ENCODE results near the gene DIP2C. TPM values are rescaled to one million over a fixed set of nuclear protein-coding genes. Genes with fewer than 3 reads are reported as not detected.
"Not testable (repeated sequence)": the region's sequence is repeated elsewhere in the genome, so short reads cannot be mapped to it uniquely, and the experiment has no call there.

DIP2C gene
- total and polyA plus RNA-seq, 4 donors = 6.4 to 40.2 (median 23.8) TPM

DNA sequence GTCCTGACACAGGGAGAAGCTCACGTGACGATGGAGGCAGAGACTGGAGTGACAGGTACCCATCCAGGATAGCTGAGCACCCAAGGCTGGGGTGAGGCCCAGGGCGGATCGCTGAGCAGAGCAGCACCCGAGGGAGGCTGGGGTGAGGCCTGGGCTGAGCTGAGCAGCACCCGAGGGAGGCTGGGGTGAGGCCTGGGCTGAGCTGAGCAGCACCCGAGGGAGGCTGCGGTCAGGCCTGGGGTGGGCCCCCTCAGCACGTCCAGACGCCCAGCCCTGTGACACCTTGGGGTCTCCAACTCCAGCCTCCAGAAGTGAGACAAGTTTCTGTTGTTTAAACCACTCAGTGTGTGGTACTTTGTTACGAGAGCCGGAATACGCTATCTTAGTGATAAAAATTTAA lies 318.0 kb downstream of the DIP2C start:
- peak overlapping the region; percentile 18 for H3K27ac ChIP-seq (ENCODE audit: low read depth in 1 of 2, low read length in 2 of 2)
- no peak overlapping the region for H3K4me3 ChIP-seq (ENCODE audit: low read length in 2 of 2)
- H3K9me3 ChIP-seq (ENCODE audit: control insufficient read depth, low read length) = no peaks in the 10 kb centered on the region
- H3K4me1 ChIP-seq (ENCODE audit: control insufficient read depth in 1 of 2, insufficient read depth in 2 of 2, low read length in 2 of 2) = peaks cover 0 to 3% of the 10 kb centered on the region in 2 donors
- H3K27me3 ChIP-seq (ENCODE audit: control insufficient read depth in 1 of 2, insufficient read depth in 2 of 2, low read length in 1 of 2) = no peaks in the 10 kb centered on the region
- ATAC-seq (ENCODE audit: low FRiP score) (no peak), DNase-seq (peak in 1 of 2 donors; percentile 40)
- intact Hi-C loops (cut with DNase I) = loop anchor here in 1 of 2 donors (5.0 kb wide), 1 partner anchor 44 kb away; no protein-coding TSS in a partner anchor
- no peaks in the 10 kb centered on the region for H3K36me3 ChIP-seq (ENCODE audit: control insufficient read depth in 1 of 2, insufficient read depth in 2 of 2, low read length in 1 of 2)
- 83 to 84% methylated on average over 13 of the region's 13 CpGs for WGBS, 2 donors

DNA sequence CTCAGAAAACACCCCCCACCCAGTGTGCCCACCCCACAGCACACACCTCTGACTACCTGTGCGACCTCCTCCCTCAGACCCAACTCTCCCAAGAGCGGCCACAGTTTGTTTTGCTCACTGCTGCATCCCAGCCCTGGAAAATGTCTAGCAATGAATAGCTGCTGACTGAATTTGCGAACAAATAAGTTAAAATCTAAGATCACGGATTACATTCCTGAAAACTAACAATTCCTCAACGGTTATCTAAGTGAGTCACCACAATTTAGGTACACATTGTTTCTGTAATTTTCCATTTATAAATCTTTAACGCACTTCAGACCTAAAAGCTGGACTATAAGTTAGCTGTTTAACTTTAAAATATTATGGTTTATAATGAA lies 319.0 kb downstream of the DIP2C start:
- peaks cover 0 to 2% of the 10 kb centered on the region in 2 donors for H3K36me3 ChIP-seq (ENCODE audit: control insufficient read depth in 1 of 2, insufficient read depth in 2 of 2, low read length in 1 of 2)
- peaks cover 0 to 3% of the 10 kb centered on the region in 2 donors for H3K4me1 ChIP-seq (ENCODE audit: control insufficient read depth in 1 of 2, insufficient read depth in 2 of 2, low read length in 2 of 2)
- H3K27me3 ChIP-seq (ENCODE audit: control insufficient read depth in 1 of 2, insufficient read depth in 2 of 2, low read length in 1 of 2) = no peaks in the 10 kb centered on the region
- no peaks in the 10 kb centered on the region for H3K9me3 ChIP-seq (ENCODE audit: control insufficient read depth, low read length)
- no peak overlapping the region for H3K4me3 ChIP-seq (ENCODE audit: low read length in 2 of 2)
- no peak for DNase-seq
- intact Hi-C loops (cut with DNase I) = loop anchor here in 1 of 2 donors (5.0 kb wide), 1 partner anchor 43 kb away; no protein-coding TSS in a partner anchor
- peak overlapping the region; percentile 71 to 94 for H3K27ac ChIP-seq (ENCODE audit: low read depth in 1 of 2, low read length in 2 of 2)
- 3 to 10% methylated on average over 6 of the region's 6 CpGs for WGBS, 2 donors
- no peak for ATAC-seq (ENCODE audit: low FRiP score)

DNA sequence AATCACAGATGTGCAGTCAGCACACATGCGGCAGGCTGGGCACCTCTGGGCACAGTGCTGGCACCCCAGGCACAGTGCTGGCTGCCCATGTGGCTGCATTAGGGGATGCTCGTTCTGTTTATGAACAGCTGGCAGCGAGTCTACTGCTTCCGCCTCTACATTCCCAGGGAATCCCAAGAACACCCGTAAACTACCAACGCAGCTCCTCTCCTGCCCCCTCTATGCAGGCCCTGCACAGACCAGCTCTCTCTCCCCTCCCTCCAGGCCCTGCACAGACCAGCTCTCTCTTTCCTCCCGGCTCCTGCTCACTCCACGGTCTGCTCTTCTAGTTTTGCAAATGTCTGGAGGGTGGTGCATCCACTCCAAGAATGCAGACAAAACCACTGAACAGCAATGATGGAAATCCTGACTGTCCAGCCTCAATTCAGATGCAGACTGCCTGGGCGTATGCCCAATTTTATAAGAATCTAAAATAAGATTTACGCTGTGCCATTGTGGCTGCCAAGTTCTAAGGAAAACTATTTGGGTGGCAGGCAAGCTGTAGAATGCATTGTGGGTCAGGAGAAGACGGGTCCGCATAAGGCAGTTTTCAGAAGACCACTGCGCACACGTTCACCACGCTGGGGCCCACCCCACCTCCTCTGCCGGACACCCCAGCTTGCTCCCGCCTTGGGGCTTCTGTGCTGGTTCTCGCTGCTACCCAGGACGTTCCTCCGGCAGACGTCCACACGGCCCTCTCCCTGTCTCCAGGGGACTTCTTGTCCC lies 319.6 kb downstream of the DIP2C start:
- Histone ChIP-seq H3K27me3 (ENCODE audit: control insufficient read depth in 1 of 2, insufficient read depth in 2 of 2, low read length in 1 of 2) (no peaks in the 10 kb centered on the region), H3K27ac (ENCODE audit: low read depth in 1 of 2, low read length in 2 of 2) (peak overlapping the region; percentile 72 to 94), H3K4me3 (ENCODE audit: low read length in 2 of 2) (no peak overlapping the region), H3K9me3 (ENCODE audit: control insufficient read depth, low read length) (no peaks in the 10 kb centered on the region), H3K36me3 (ENCODE audit: control insufficient read depth in 1 of 2, insufficient read depth in 2 of 2, low read length in 1 of 2) (peaks cover 0 to 2% of the 10 kb centered on the region in 2 donors), H3K4me1 (ENCODE audit: control insufficient read depth in 1 of 2, insufficient read depth in 2 of 2, low read length in 2 of 2) (peaks cover 0 to 3% of the 10 kb centered on the region in 2 donors)
- 1 to 6% methylated on average over 22 of the region's 22 CpGs for WGBS, 2 donors
- intact Hi-C loops (cut with DNase I) = loop anchor here in 1 of 2 donors (5.0 kb wide), 1 partner anchor 43 kb away; no protein-coding TSS in a partner anchor
- DNase-seq = peak in 1 of 2 donors; percentile 72
- ATAC-seq (ENCODE audit: low FRiP score) = peak; percentile 60

DNA sequence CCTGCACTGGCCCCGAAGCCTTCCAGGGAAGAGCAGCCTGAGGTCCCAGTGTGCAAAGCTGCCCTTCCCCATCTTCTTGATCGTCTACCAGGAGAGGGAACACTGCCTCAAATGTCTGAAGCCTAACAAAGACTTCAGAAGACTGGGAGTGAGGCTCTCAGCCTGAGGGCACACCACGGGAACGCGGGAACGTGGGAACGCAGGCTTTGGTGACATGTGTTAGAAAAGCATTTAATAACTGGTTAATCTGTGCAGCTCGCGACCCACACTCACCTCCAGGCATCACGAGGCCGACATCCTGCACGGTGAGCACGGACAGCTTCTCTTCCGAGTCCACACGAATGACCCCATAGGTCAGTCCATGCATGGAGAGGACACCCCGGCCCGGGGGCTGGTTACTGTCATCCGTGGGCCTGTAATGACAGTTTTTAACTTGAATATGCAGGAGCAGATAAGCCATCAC lies 320.2 kb downstream of the DIP2C start:
- ATAC-seq (ENCODE audit: low FRiP score) (peak; percentile 11), DNase-seq (peak in 1 of 2 donors; percentile 61)
- Histone ChIP-seq H3K27ac (ENCODE audit: low read depth in 1 of 2, low read length in 2 of 2) (peak overlapping the region; percentile 72 to 81), H3K9me3 (ENCODE audit: control insufficient read depth, low read length) (no peaks in the 10 kb centered on the region), H3K4me3 (ENCODE audit: low read length in 2 of 2) (no peak overlapping the region), H3K4me1 (ENCODE audit: control insufficient read depth in 1 of 2, insufficient read depth in 2 of 2, low read length in 2 of 2) (peaks cover 0 to 3% of the 10 kb centered on the region in 2 donors), H3K27me3 (ENCODE audit: control insufficient read depth in 1 of 2, insufficient read depth in 2 of 2, low read length in 1 of 2) (no peaks in the 10 kb centered on the region), H3K36me3 (ENCODE audit: control insufficient read depth in 1 of 2, insufficient read depth in 2 of 2, low read length in 1 of 2) (peaks cover 0 to 2% of the 10 kb centered on the region in 2 donors)
- 9 to 13% methylated on average over 18 of the region's 18 CpGs for WGBS, 2 donors
- intact Hi-C loops (cut with DNase I) = no loop called here

DNA sequence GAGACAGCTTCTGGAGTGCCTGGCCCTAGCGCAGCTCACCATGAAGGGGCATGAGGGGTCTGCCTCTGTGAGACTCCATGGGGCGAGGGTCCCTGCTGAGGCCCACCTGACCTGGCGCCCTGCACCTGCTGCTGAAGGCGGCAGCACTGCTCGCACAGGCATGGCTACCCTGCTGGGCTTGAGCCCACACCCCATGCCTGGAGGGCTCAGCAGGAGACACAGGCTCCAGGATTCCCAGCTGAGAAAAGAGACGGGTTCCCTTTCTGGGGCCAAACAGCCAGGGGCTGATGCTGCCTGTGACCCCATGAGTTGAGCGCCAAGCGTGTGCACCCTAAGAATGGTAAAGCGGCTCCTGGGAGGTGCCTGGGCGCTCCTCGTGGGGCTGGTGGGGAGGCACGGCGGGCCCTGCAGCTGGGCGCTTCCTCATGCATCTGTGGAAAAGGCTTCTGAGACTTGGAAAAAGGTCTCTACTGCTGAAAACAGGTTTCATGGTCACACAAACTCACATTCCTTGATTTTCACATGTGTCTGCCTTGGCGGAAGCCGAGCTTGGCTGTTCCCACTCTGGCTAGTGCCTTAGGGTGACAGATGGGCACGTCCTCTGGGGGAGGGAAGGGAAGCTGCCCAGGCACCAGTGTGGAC lies 320.8 kb downstream of the DIP2C start:
- H3K27ac ChIP-seq (ENCODE audit: low read depth in 1 of 2, low read length in 2 of 2) = peak overlapping the region; percentile 72 to 81
- 43% methylated on average over 17 of the region's 17 CpGs for WGBS, 2 donors
- peaks cover 0 to 2% of the 10 kb centered on the region in 2 donors for H3K36me3 ChIP-seq (ENCODE audit: control insufficient read depth in 1 of 2, insufficient read depth in 2 of 2, low read length in 1 of 2)
- intact Hi-C loops (cut with DNase I) = no loop called here
- ATAC-seq (ENCODE audit: low FRiP score) (no peak), DNase-seq (peak in 1 of 2 donors; percentile 69)
- peaks cover 0 to 3% of the 10 kb centered on the region in 2 donors for H3K4me1 ChIP-seq (ENCODE audit: control insufficient read depth in 1 of 2, insufficient read depth in 2 of 2, low read length in 2 of 2)
- no peaks in the 10 kb centered on the region for H3K9me3 ChIP-seq (ENCODE audit: control insufficient read depth, low read length)
- H3K27me3 ChIP-seq (ENCODE audit: control insufficient read depth in 1 of 2, insufficient read depth in 2 of 2, low read length in 1 of 2) = no peaks in the 10 kb centered on the region
- H3K4me3 ChIP-seq (ENCODE audit: low read length in 2 of 2) = no peak overlapping the region

DNA sequence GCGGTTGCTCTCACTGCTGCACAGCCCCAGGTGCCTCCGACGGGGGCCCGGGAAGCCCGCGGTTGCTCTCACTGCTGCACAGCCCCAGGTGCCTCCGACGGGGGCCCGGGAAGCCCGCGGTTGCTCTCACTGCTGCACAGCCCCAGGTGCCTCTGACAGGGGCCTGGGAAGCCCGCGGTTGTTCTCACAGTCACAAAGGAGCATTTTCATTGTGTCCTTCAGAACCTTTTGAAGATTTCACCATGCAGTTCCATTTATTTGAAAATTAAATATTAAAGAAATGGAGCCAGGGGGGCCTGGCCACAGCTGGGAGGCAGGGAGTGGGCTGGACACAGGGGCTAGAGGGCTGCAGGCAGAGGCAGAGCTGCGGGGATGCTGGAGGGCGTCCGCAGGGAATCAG lies 321.4 kb downstream of the DIP2C start:
- H3K4me3 ChIP-seq (ENCODE audit: low read length in 2 of 2); H3K9me3 ChIP-seq (ENCODE audit: control insufficient read depth, low read length); H3K4me1 ChIP-seq (ENCODE audit: control insufficient read depth in 1 of 2, insufficient read depth in 2 of 2, low read length in 2 of 2); ATAC-seq (ENCODE audit: low FRiP score); H3K27me3 ChIP-seq (ENCODE audit: control insufficient read depth in 1 of 2, insufficient read depth in 2 of 2, low read length in 1 of 2); H3K36me3 ChIP-seq (ENCODE audit: control insufficient read depth in 1 of 2, insufficient read depth in 2 of 2, low read length in 1 of 2); intact Hi-C loops (cut with DNase I): not testable (repeated sequence)
- H3K27ac ChIP-seq (ENCODE audit: low read depth in 1 of 2, low read length in 2 of 2) = peak overlapping the region; percentile 7 to 81
- DNase-seq = peak in 1 of 2 donors; percentile 22
- 67 to 70% methylated on average over 9 to 10 of the region's 16 CpGs for WGBS, 2 donors

DNA sequence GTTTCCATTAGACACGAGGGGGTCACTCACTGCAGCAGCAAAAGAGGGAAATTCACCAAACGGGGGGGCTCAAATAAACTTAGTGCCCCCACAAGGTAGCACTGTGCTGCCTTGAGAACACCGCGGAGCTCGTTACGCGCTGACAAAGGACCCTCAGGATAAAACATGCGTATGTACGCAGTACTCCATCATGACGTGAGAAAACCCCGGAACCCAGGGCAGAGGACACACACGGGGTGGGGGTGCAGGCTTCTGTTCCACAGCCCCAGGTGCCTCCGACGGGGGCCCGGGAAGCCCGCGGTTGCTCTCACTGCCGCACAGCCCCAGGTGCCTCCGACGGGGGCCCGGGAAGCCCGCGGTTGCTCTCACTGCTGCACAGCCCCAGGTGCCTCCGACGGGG lies 321.8 kb downstream of the DIP2C start:
- H3K27ac ChIP-seq (ENCODE audit: low read depth in 1 of 2, low read length in 2 of 2) = no peak overlapping the region
- WGBS, 2 donors = 84 to 87% methylated on average over 15 to 21 of the region's 25 CpGs
- DNase-seq (no peak), ATAC-seq (ENCODE audit: low FRiP score) (no peak)
- no peaks in the 10 kb centered on the region for H3K27me3 ChIP-seq (ENCODE audit: control insufficient read depth in 1 of 2, insufficient read depth in 2 of 2, low read length in 1 of 2)
- H3K36me3 ChIP-seq (ENCODE audit: control insufficient read depth in 1 of 2, insufficient read depth in 2 of 2, low read length in 1 of 2) = peaks cover 0 to 2% of the 10 kb centered on the region in 2 donors
- intact Hi-C loops (cut with DNase I) = no loop called here
- H3K4me1 ChIP-seq (ENCODE audit: control insufficient read depth in 1 of 2, insufficient read depth in 2 of 2, low read length in 2 of 2) = peaks cover 0 to 3% of the 10 kb centered on the region in 2 donors
- no peak overlapping the region for H3K4me3 ChIP-seq (ENCODE audit: low read length in 2 of 2)
- no peaks in the 10 kb centered on the region for H3K9me3 ChIP-seq (ENCODE audit: control insufficient read depth, low read length)

DNA sequence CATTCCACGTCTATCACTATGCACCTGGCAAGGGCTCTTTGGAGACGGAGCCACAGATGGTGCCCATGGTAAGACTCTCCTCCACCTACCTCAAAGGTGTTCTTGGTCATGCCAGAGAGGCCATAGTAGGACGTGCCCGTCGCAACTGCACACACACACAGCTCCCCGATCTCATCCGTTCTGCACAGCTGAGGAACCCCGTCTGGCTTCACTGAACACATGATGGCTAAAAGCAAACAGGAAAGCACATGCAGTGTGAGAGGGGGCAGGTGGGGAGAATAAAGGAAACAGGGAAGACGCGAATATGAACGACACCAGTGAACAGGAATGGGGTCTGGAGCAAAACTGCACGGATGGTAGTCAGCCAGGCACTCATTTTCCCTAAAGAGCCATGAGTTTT lies 323.3 kb downstream of the DIP2C start:
- H3K27ac ChIP-seq (ENCODE audit: low read depth in 1 of 2, low read length in 2 of 2) = no peak overlapping the region
- H3K36me3 ChIP-seq (ENCODE audit: control insufficient read depth in 1 of 2, insufficient read depth in 2 of 2, low read length in 1 of 2) = peaks cover 0 to 2% of the 10 kb centered on the region in 2 donors
- DNase-seq (no peak), ATAC-seq (ENCODE audit: low FRiP score) (no peak)
- no peaks in the 10 kb centered on the region for H3K9me3 ChIP-seq (ENCODE audit: control insufficient read depth, low read length)
- intact Hi-C loops (cut with DNase I) = no loop called here
- peaks cover 0 to 3% of the 10 kb centered on the region in 2 donors for H3K4me1 ChIP-seq (ENCODE audit: control insufficient read depth in 1 of 2, insufficient read depth in 2 of 2, low read length in 2 of 2)
- H3K27me3 ChIP-seq (ENCODE audit: control insufficient read depth in 1 of 2, insufficient read depth in 2 of 2, low read length in 1 of 2) = no peaks in the 10 kb centered on the region
- H3K4me3 ChIP-seq (ENCODE audit: low read length in 2 of 2) = no peak overlapping the region
- WGBS, 2 donors = 83 to 88% methylated on average over 12 of the region's 12 CpGs
